ENCODE results near the gene RABAC1.
"Not testable (repeated sequence)": the region's sequence is repeated elsewhere in the genome, so short reads cannot be mapped to it uniquely, and the experiment has no call there.

RABAC1 gene

DNA sequence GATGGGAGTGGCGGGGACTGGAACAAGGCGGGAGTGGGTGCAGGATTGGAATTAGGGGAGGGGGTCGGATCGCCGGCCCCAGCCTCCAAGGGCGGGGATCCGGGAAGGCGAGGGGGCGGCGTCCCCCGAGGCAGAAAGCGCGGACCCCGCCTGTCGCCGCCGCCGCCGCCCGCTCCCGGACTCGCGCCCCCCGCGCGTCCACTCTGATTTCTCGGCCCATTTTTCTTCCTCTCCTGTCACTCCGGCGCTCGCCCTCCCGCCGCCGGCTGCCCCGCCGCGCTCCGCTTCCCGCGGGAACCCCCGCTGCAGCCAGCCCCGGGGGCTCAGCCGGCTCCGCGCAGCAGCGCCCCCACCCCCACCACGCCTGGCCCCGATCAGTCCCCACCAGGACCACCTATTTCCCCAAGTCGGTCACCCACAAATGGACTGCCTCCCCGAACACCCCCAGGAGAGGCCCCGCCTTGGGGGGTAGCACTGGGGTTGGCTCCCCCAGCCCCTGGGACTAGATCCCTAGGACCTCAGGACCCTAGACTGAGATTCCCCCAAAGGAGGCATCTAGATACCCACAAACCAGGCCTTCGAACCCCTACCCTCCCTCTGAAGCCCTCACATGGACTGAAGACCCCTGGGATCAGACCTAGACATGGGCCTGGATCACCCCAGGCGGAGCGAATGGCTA, 18.3 kb downstream of the RABAC1 start:
- no peak for DNase-seq (ENCODE audit: insufficient read length)
- FAIRE-seq, result no peak
- TF ChIP-seq POLR2AphosphoS5 (IDR thresholded peaks at IDR 0.05; ENCODE audit: low read depth, low read length) (0 out of 2 replicates have a peak, but pooled peaks have one; percentile 22), POLR2A (IDR thresholded peaks at IDR 0.05; ENCODE audit: low read depth, low read length) (peak; percentile 40; the same call in 1 of the 2 replicates), TAF1 (IDR thresholded peaks at IDR 0.05; ENCODE audit: borderline replicate concordance, low read depth, low read length) (no peak)

DNA sequence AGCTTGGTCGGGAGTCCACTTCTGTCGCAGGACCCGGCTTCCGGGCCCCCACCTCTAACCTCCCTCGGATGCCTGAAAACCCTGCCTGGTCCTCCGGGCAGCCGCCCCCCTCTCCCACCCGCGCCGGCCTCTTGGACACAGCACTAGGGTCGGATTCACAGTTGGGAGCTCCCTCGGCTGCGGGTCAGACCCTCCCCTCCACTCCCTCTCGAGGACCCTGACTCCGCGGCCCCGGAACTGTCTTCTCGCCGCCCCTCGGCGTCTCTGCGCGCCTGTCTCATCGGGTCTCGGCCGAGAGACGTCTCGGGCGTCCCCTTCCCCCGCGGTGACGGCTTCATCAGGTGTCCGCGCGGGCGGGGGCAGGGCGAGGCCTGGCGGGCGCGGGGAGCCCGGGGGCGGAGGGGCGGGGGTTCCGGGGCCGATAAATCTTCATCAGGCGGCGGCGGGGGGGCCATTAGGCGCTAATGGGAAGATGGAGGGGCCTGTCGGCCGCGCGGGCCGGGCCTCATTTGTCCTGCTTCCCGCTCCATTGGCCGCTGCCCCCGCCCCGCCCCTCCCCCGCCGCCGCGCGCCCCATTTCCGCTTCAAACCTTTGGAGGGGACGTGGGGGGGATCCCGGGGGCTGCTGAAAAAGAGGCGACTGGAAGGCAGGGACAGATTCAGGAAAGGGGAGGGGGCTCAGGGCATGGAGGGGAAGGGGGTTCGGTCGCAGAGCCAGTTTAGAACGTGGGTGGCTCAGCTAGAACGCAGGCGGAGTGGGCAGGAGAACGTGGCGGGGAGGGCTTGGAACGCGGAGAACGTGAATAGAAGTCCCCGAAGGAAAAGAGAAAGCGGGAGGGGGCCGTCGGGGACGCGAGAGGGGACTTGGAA, 19.0 kb downstream of the RABAC1 start:
- peak; percentile 76 for DNase-seq (ENCODE audit: insufficient read length)
- TF ChIP-seq POLR2A (IDR thresholded peaks at IDR 0.05; ENCODE audit: low read depth, low read length) (peak; percentile 29; the same call in 1 of the 2 replicates), POLR2AphosphoS5 (IDR thresholded peaks at IDR 0.05; ENCODE audit: low read depth, low read length) (0 out of 2 replicates have a peak, but pooled peaks have one; percentile 34), TAF1 (IDR thresholded peaks at IDR 0.05; ENCODE audit: borderline replicate concordance, low read depth, low read length) (peak; percentile 32; the same call in 1 of the 2 replicates)
- FAIRE-seq, result peak; percentile 77

DNA sequence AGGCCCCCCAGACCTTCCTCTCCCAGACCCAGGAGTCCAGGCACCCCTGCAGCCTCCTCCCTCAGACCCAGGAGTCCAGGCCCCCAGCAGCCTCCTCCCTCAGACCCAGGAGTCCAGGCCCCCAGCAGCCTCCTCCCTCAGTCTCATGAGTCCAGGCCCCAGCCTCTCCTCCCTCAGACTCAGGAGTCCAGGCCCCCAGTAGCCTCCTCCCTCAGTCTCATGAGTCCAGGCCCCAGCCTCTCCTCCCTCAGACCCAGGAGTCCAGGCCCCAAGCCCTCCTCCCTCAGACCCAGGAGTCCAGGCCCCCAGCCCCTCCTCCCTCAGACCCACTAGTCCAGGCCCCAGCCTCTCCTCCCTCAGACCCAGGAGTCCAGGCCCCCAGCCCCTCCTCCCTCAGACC, 19.9 kb downstream of the RABAC1 start:
- DNase-seq (ENCODE audit: insufficient read length); FAIRE-seq: not testable (repeated sequence)

DNA sequence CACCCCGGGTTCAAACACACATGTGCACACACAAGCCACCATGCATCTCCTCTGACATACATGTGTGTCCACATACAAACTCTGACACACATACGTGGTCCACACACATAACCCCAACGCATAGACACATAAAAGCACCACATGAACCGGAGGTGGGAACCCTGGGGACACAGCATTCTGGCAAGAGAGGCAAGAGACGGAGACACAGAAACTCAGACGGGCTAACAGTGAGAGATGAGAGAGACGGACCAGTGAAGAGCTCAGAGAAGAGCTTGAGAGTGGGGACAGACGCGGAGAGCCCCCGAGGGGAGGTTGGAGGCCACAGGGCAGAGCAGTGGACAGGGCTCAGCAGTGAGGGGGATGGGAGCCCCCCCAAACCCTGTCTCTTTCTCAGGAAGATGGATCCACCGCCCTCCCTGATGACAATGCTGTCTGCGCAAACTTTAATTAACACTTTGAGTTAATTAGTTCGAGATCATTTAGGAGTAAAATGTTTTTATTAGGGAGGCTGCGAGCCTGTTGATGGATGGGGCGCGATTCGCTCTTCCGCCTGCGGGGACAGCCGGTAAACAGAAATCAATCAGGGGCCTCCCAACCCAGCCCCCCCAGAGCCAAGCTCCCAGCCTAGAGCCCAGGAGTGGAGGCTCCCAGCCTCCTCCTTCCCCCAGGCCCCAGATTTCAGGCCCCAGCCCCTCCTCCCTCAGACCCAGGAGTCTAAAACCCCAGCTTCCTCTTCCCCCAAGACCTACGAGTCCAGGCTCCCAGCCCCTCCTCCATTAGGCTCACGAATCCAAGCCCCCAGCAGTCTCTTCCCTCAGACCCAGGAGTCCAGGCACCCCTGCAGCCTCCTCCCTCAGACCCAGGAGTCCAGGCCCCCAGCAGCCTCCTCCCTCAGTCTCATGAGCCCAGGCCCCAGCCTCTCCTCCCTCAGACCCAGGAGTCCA, 21.3 kb downstream of the RABAC1 start:
- TF ChIP-seq POLR2AphosphoS5 (IDR thresholded peaks at IDR 0.05; ENCODE audit: low read depth, low read length), result no peak
- TF ChIP-seq POLR2A (IDR thresholded peaks at IDR 0.05; ENCODE audit: low read depth, low read length), result no peak
- TF ChIP-seq TAF1 (IDR thresholded peaks at IDR 0.05; ENCODE audit: borderline replicate concordance, low read depth, low read length), result no peak
- FAIRE-seq, result no peak
- no peak for DNase-seq (ENCODE audit: insufficient read length)

- FAIRE-seq (no peak), DNase-seq (ENCODE audit: insufficient read length) (no peak)
- no peak for TF ChIP-seq TAF1 (IDR thresholded peaks at IDR 0.05; ENCODE audit: borderline replicate concordance, low read depth, low read length)
- TF ChIP-seq POLR2A (IDR thresholded peaks at IDR 0.05; ENCODE audit: low read depth, low read length), result no peak
- no peak for TF ChIP-seq POLR2AphosphoS5 (IDR thresholded peaks at IDR 0.05; ENCODE audit: low read depth, low read length)
These were observed 22.2 kb downstream of the RABAC1 start for GRCh38 chr19:41936961-41937360.

DNA sequence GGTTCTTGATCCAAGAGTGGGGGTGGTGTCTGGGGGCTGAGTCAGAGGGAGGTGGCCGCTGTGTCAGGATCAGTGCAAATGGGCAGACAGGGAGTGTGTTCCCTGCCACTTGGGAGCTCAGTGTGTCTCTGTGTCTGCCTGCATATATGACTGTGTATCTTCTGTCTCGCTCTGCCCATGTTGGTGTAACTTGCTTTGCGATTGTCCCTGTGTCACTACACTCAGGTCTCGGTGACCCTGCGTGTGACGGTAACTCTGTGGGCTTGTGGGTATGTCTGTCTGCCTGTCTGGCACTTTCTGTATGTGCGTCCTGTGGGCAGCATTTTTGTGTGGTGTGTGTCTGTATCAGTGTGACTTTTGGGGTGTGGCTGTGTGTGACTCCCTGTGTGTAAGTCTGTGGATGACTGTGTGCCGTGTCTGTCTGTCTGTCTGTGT, 22.7 kb downstream of the RABAC1 start:
- TF ChIP-seq TAF1 (IDR thresholded peaks at IDR 0.05; ENCODE audit: borderline replicate concordance, low read depth, low read length) (no peak), POLR2A (IDR thresholded peaks at IDR 0.05; ENCODE audit: low read depth, low read length) (no peak), POLR2AphosphoS5 (IDR thresholded peaks at IDR 0.05; ENCODE audit: low read depth, low read length) (no peak)
- no peak for DNase-seq (ENCODE audit: insufficient read length)
- peak; percentile 48 for FAIRE-seq

DNA sequence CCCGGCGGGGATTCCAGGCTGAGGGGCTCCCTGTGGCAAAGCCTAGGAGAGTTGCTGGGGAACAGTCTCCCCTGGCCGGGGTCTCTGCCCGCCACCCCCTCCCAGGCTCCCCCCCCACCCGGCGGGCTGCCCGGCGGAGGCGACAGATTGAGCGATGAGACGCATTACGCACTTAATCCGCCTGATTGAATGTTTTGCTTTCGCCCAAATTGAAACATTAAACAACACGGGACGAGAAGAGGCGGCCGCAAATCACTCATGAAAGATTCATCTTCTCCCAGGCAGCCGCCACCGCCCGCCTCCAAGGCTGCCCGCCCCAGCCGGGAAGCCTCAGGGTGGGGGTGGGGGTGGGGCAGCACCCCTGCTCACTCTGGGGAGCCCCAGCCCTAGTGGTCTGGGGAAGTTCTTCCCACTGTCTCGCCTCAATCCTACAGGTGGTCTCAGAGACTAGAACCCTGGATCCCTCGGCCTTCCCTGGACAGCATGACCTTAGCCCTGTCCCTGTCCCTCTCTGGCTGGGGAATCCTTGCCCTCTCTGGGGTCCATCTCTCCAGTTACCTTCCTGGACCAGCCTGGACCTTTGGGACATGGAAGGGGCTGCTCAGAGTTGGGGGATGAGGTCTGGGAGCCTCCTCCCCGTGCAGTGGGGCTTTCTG, 23.2 kb downstream of the RABAC1 start:
- peak; percentile 62 for FAIRE-seq
- TF ChIP-seq POLR2A (IDR thresholded peaks at IDR 0.05; ENCODE audit: low read depth, low read length) (no peak), POLR2AphosphoS5 (IDR thresholded peaks at IDR 0.05; ENCODE audit: low read depth, low read length) (no peak), TAF1 (IDR thresholded peaks at IDR 0.05; ENCODE audit: borderline replicate concordance, low read depth, low read length) (no peak)
- DNase-seq (ENCODE audit: insufficient read length), result no peak

DNA sequence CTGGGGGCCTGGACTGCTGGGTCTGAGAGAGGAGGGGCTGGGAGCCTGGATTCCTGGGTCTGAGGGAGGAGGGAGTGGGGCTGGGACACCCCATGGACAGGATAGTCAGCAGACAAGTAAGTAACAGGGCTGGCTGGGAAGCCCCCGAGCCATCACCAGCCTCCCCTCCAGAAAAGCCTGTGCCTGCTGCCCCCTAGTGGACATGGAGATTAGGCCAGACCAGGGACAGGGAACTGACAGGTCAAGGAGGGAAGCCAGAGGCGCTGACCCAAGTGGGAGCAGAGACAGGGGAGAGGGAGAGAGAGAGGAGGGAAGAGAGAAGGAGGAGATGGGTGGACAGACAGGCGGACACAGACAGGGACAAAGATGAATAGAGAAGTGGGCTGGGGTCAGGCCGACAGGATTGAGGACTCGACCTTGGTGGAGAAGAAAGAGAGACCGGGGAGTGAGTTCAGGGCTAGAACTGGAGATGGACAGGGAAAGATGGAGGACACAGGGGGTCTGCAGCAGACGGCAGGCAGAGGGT, 24.2 kb downstream of the RABAC1 start:
- FAIRE-seq, result peak; percentile 87
- DNase-seq (ENCODE audit: insufficient read length), result peak; percentile 84
- no peak for TF ChIP-seq TAF1 (IDR thresholded peaks at IDR 0.05; ENCODE audit: borderline replicate concordance, low read depth, low read length)
- TF ChIP-seq POLR2AphosphoS5 (IDR thresholded peaks at IDR 0.05; ENCODE audit: low read depth, low read length), result no peak
- TF ChIP-seq POLR2A (IDR thresholded peaks at IDR 0.05; ENCODE audit: low read depth, low read length), result no peak

- FAIRE-seq (no peak), DNase-seq (ENCODE audit: insufficient read length) (no peak)
- TF ChIP-seq POLR2A (IDR thresholded peaks at IDR 0.05; ENCODE audit: low read depth, low read length) (no peak), POLR2AphosphoS5 (IDR thresholded peaks at IDR 0.05; ENCODE audit: low read depth, low read length) (no peak), TAF1 (IDR thresholded peaks at IDR 0.05; ENCODE audit: borderline replicate concordance, low read depth, low read length) (no peak)
These were observed 25.3 kb downstream of the RABAC1 start for GRCh38 chr19:41933693-41934426.
